Spleen (tissue), 11 donors: Measurements from ENCODE around the gene GDPD5. TPM values are rescaled to one million over a fixed set of nuclear protein-coding genes. Genes with fewer than 3 reads are reported as not detected.
A peak's percentile ranks its signal among the peaks of the same experiment; 100 is the strongest.

Source experiments
- DNase-seq: peaks from one replicate; pipeline ENCODE4 v3.0.0-alpha.2; 2020
- H3K27ac ChIP-seq, 8 donors: fragments of 200-600 bp; sonication (generic) in 7 of 8; 1 replicate in 4 of 8; 2 replicates in 4 of 8; pipeline versions ENCODE4 v1.5.0 to v1.8.0; 2016 to 2021; ENCODE audit warnings: inconsistent platforms in 4 of 8, mild to moderate bottlenecking in 4 of 8, moderate library complexity in 1 of 8
- H3K27me3 ChIP-seq, 7 donors: fragments of 200-600 bp; sonication (generic) in 6 of 7; replicated peaks in 1 of 7; 1 replicate in 4 of 7; 2 replicates in 3 of 7; pipeline versions ENCODE4 v1.5.0 to v1.8.0; 2016 to 2021; ENCODE audit warnings: inconsistent platforms in 3 of 7, mild to moderate bottlenecking in 1 of 7
- H3K36me3 ChIP-seq, 6 donors: fragments of 200-600 bp; sonication (generic) in 5 of 6; 1 replicate in 4 of 6; 2 replicates in 2 of 6; pipeline versions ENCODE4 v1.5.0 to v1.8.0; 2016 to 2021; ENCODE audit warnings: inconsistent platforms in 2 of 6
- H3K4me1 ChIP-seq, 6 donors: fragments of 200-600 bp; sonication (generic) in 5 of 6; 1 replicate in 3 of 6; 2 replicates in 3 of 6; pipeline versions ENCODE4 v1.5.0 to v1.8.0; 2016 to 2021; ENCODE audit warnings: inconsistent platforms in 3 of 6
- H3K4me3 ChIP-seq, 8 donors: fragments of 200-600 bp; sonication (generic) in 7 of 8; 1 replicate in 4 of 8; 2 replicates in 4 of 8; pipeline versions ENCODE4 v1.5.0 to v1.8.0; 2016 to 2021; ENCODE audit warnings: inconsistent platforms in 4 of 8, mild to moderate bottlenecking in 4 of 8, moderate library complexity in 2 of 8
- H3K9me3 ChIP-seq, 8 donors: fragments of 200-600 bp; sonication (generic) in 7 of 8; 1 replicate in 4 of 8; 2 replicates in 4 of 8; pipeline versions ENCODE4 v1.5.0 to v1.8.0; 2016 to 2021; ENCODE audit warnings: inconsistent platforms in 4 of 8
- CTCF ChIP-seq, 11 experiments: fragments of 200-600 bp in 7 of 11; fragments of 450-650 bp in 4 of 11; sonication (generic) in 4 of 11; IDR thresholded peaks in 8 of 11; conservative IDR thresholded peaks in 3 of 11; 1 replicate in 7 of 11; 2 replicates in 4 of 11; pipeline versions ENCODE4 v1.4.0 to v1.8.0; 2016 to 2021; ENCODE audit warnings: antibody characterized with exemption in 11 of 11, inconsistent platforms in 4 of 11, mild to moderate bottlenecking in 1 of 11
- POLR2A ChIP-seq, 3 donors: fragments of 450-650 bp; IDR thresholded peaks; one replicate each; pipeline ENCODE4 v1.5.1; 2017; ENCODE audit warnings: antibody characterized with exemption in 3 of 3, mild to moderate bottlenecking in 1 of 3
- POLR2AphosphoS5 ChIP-seq, 3 donors: sonication (generic); formaldehyde crosslinking; IDR thresholded peaks; one replicate each; pipeline ENCODE4 v1.5.1; 2017; ENCODE audit warnings: antibody characterized with exemption in 3 of 3
- WGBS, 5 donors: extraction: QIAGEN DNeasy Blood & Tissue Kit in 3 of 5; methylation state at CpG; one replicate each; pipeline versions ENCODE4 v1.1.5 to v1.1.7; 2013 to 2018; 5-methylcytosine and 5-hydroxymethylcytosine counted together
- intact Hi-C: fragments of 100-400 bp; cut with DNase I; formaldehyde crosslinking; loops from one replicate; pipeline ENCODE4 v1.15.0; 2023; ENCODE audit warnings: low total_unique reads
- polyA plus RNA-seq, 3 donors: library from polyadenylated mRNA; stranded (reverse); fragments of 200-250 nt; gene quantifications; one replicate each; pipeline ENCODE4 v1.2.1, GENCODE V29; 2013
- total RNA-seq, 7 donors: library from RNA; depleted of rRNA in 3 of 7; stranded (reverse); fragments of >200 nt in 3 of 7; fragmentation: NEBNext Ultra II Directional in 4 of 7; extraction: Animal tissue kit (Norgen Biotek cat#: 25700) in 4 of 7; gene quantifications; one replicate each; pipeline versions ENCODE4 v1.1.0 to v1.2.1, GENCODE V29; 2016 to 2021
- donor health status: healthy with polysubstance abuse.
- donor health status: DM: no; HTN: no; CAD: no; lungs with moderate emphysema.
- donor health status: DM: no; HTN: no; CAD: no.
- donor health status: Bipolar disorder and iron deficiency.
- donor health status: healthy.
- donor health status: DM: no; HTN: no; CAD: no.
- donor health status: DM: yes; HTN: yes; CAD: no.

Gene GDPD5
- total and polyA plus RNA-seq, 10 donors: 44.6 to 273 (median 146) TPM

GRCh38 chr11:75571625-75572024 is 45.9 kb upstream of the GDPD5 start:
- H3K27me3 ChIP-seq: no peaks in the 10 kb centered on the region
- no peaks in the 10 kb centered on the region for H3K9me3 ChIP-seq
- TF ChIP-seq CTCF (IDR thresholded peaks at IDR 0.05 in 8 of 11, conservative IDR thresholded peaks at IDR 0.05 in 3 of 11) (no peak), POLR2AphosphoS5 (IDR thresholded peaks at IDR 0.05) (peak in 1 of 3 donors; percentile 42), POLR2A (IDR thresholded peaks at IDR 0.05) (no peak)
- H3K4me3 ChIP-seq: no peak overlapping the region
- DNase-seq: no peak
- H3K27ac ChIP-seq: peak overlapping the region in 3 of 8 donors; percentile 36 to 65 (median 49)
- WGBS, 5 donors: 90 to 97% (median 95%) methylated on average over 14 of the region's 14 CpGs
- H3K4me1 ChIP-seq: peaks cover 6 to 67% (median 29%) of the 10 kb centered on the region in 6 donors
- H3K36me3 ChIP-seq: peaks cover 0 to 75% (median 67%) of the 10 kb centered on the region in 6 donors
- intact Hi-C loops: no loop called here

GRCh38 chr11:75570559-75571139 is 44.9 kb upstream of the GDPD5 start:
- DNase-seq: no peak
- WGBS, 5 donors: 57 to 73% (median 64%) methylated on average over 8 to 9 of the region's 9 CpGs
- intact Hi-C loops: no loop called here
- Histone ChIP-seq H3K4me1 (peaks cover 6 to 68% (median 32%) of the 10 kb centered on the region in 6 donors), H3K27ac (peak overlapping the region in 5 of 8 donors; percentile 1 to 65 (median 36)), H3K27me3 (no peaks in the 10 kb centered on the region), H3K9me3 (no peaks in the 10 kb centered on the region), H3K4me3 (no peak overlapping the region), H3K36me3 (peaks cover 0 to 84% (median 70%) of the 10 kb centered on the region in 6 donors)
- no peak for TF ChIP-seq POLR2A (IDR thresholded peaks at IDR 0.05)
- no peak for TF ChIP-seq CTCF (IDR thresholded peaks at IDR 0.05 in 8 of 11, conservative IDR thresholded peaks at IDR 0.05 in 3 of 11)
- TF ChIP-seq POLR2AphosphoS5 (IDR thresholded peaks at IDR 0.05): peak in 1 of 3 donors; percentile 29

- DNase-seq: no peak
- WGBS, 5 donors: 79 to 95% (median 89%) methylated on average over 14 of the region's 14 CpGs
- Histone ChIP-seq H3K4me1 (peaks cover 22 to 75% (median 43%) of the 10 kb centered on the region in 6 donors), H3K27ac (no peak overlapping the region), H3K4me3 (no peak overlapping the region), H3K36me3 (peaks cover 0 to 79% (median 68%) of the 10 kb centered on the region in 6 donors), H3K27me3 (no peaks in the 10 kb centered on the region), H3K9me3 (no peaks in the 10 kb centered on the region)
- no peak for TF ChIP-seq POLR2AphosphoS5 (IDR thresholded peaks at IDR 0.05)
- intact Hi-C loops: no loop called here
Observed at GRCh38 chr11:75568616-75569219, 43.0 kb upstream of the GDPD5 start.

GRCh38 chr11:75567971-75568370 is 42.2 kb upstream of the GDPD5 start:
- H3K9me3 ChIP-seq: no peaks in the 10 kb centered on the region
- TF ChIP-seq POLR2AphosphoS5 (IDR thresholded peaks at IDR 0.05): no peak
- no peak for TF ChIP-seq CTCF (IDR thresholded peaks at IDR 0.05 in 8 of 11, conservative IDR thresholded peaks at IDR 0.05 in 3 of 11)
- TF ChIP-seq POLR2A (IDR thresholded peaks at IDR 0.05): no peak
- H3K36me3 ChIP-seq: peaks cover 0 to 72% (median 63%) of the 10 kb centered on the region in 6 donors
- no peak overlapping the region for H3K27ac ChIP-seq
- 92 to 97% (median 93%) methylated on average over 6 of the region's 6 CpGs for WGBS, 5 donors
- H3K4me3 ChIP-seq: no peak overlapping the region
- intact Hi-C loops: no loop called here
- H3K4me1 ChIP-seq: peaks cover 30 to 82% (median 49%) of the 10 kb centered on the region in 6 donors
- no peaks in the 10 kb centered on the region for H3K27me3 ChIP-seq
- DNase-seq: no peak
